WERI-Rb-1 (cell line): ENCODE measurements around the gene CHADL.

Experiments used
- DNase-seq: peaks from one replicate; pipeline ENCODE4 v3.0.0-alpha.2; 2020
- H3K27ac ChIP-seq: fragments of 250-450 bp; sonication (Bioruptor Pico); 2 replicates; pipeline ENCODE4 v1.5.1; 2020; ENCODE audit warnings: mild to moderate bottlenecking, moderate library complexity
- H3K27me3 ChIP-seq: fragments of 250-450 bp; sonication (Bioruptor Pico); 2 replicates; pipeline ENCODE4 v1.5.1; 2021; ENCODE audit warnings: mild to moderate bottlenecking, low read depth, moderate library complexity; ENCODE audit not compliant: insufficient read depth, severe bottlenecking
- H3K36me3 ChIP-seq: fragments of 250-450 bp; sonication (Bioruptor Pico); 2 replicates; pipeline ENCODE4 v1.5.1; 2020; ENCODE audit warnings: mild to moderate bottlenecking, moderate library complexity
- H3K4me3 ChIP-seq: 2 replicates; pipeline ENCODE4 v1.5.1; 2011; ENCODE audit warnings: low read depth, mild to moderate bottlenecking, control low read depth, low read length
- H3K9me3 ChIP-seq: fragments of 250-450 bp; sonication (Bioruptor Pico); 2 replicates; pipeline ENCODE4 v1.5.1; 2021; ENCODE audit warnings: mild to moderate bottlenecking, moderate library complexity; ENCODE audit not compliant: severe bottlenecking
- CTCF ChIP-seq: IDR thresholded peaks from 2 replicates; pipeline ENCODE4 v1.5.1; 2011; ENCODE audit warnings: low read depth, mild to moderate bottlenecking, control low read depth, inconsistent platforms, low read length

Gene CHADL

GRCh38 chr22:41273128-41273527, 32.4 kb upstream of the CHADL start:
- Histone ChIP-seq H3K4me3 (no peak overlapping the region), H3K27ac (no peak overlapping the region), H3K27me3 (no peaks in the 10 kb centered on the region), H3K36me3 (peaks cover 87% of the 10 kb centered on the region), H3K9me3 (no peaks in the 10 kb centered on the region)
- TF ChIP-seq CTCF, result no peak
- no peak for DNase-seq

- Histone ChIP-seq H3K9me3 (no peaks in the 10 kb centered on the region), H3K36me3 (peaks cover 88% of the 10 kb centered on the region), H3K27me3 (no peaks in the 10 kb centered on the region), H3K4me3 (no peak overlapping the region), H3K27ac (no peak overlapping the region)
- TF ChIP-seq CTCF, result no peak
- no peak for DNase-seq
Observed at GRCh38 chr22:41271787-41272186, 31.1 kb upstream of the CHADL start.

- no peak for TF ChIP-seq CTCF
- DNase-seq, result no peak
- no peaks in the 10 kb centered on the region for H3K27me3 ChIP-seq
- no peak overlapping the region for H3K27ac ChIP-seq
- H3K36me3 ChIP-seq, result peaks cover 86% of the 10 kb centered on the region
- no peak overlapping the region for H3K4me3 ChIP-seq
- no peaks in the 10 kb centered on the region for H3K9me3 ChIP-seq
Observed at GRCh38 chr22:41267958-41268357, 27.2 kb upstream of the CHADL start.

- no peak for TF ChIP-seq CTCF
- Histone ChIP-seq H3K36me3 (peaks cover 92% of the 10 kb centered on the region), H3K27me3 (no peaks in the 10 kb centered on the region), H3K27ac (no peak overlapping the region), H3K4me3 (no peak overlapping the region), H3K9me3 (no peaks in the 10 kb centered on the region)
- no peak for DNase-seq
Observed at GRCh38 chr22:41264408-41264941, 23.7 kb upstream of the CHADL start.

GRCh38 chr22:41263704-41264103, 23.0 kb upstream of the CHADL start:
- no peak overlapping the region for H3K4me3 ChIP-seq
- H3K27ac ChIP-seq, result no peak overlapping the region
- H3K36me3 ChIP-seq, result peaks cover 94% of the 10 kb centered on the region
- TF ChIP-seq CTCF, result no peak
- no peaks in the 10 kb centered on the region for H3K9me3 ChIP-seq
- no peak for DNase-seq
- H3K27me3 ChIP-seq, result no peaks in the 10 kb centered on the region

GRCh38 chr22:41262250-41262765, 21.6 kb upstream of the CHADL start:
- Histone ChIP-seq H3K4me3 (no peak overlapping the region), H3K27ac (no peak overlapping the region), H3K27me3 (no peaks in the 10 kb centered on the region), H3K36me3 (peaks cover 94% of the 10 kb centered on the region), H3K9me3 (no peaks in the 10 kb centered on the region)
- TF ChIP-seq CTCF, result no peak
- DNase-seq, result no peak
